ENCODE results near the gene EXOC3L2. TPM values are rescaled to one million over a fixed set of nuclear protein-coding genes. Genes with fewer than 3 reads are reported as not detected.

Gene EXOC3L2
- total and polyA plus RNA-seq, 5 donors from 2014 or later: not detected

GRCh38 chr19:45267296-45267695, 22.1 kb upstream of the EXOC3L2 start:
- Mint-ChIP-seq H3K36me3 (peaks cover 14% of the 10 kb centered on the region), H3K27me3 (no peaks in the 10 kb centered on the region), H3K9me3 (no peaks in the 10 kb centered on the region), H3K4me3 (no peak overlapping the region), H3K4me1 (no peaks in the 10 kb centered on the region), H3K27ac (no peak overlapping the region)
- no peaks in the 10 kb centered on the region for H3K27me3 ChIP-seq (ENCODE audit: control insufficient read depth, insufficient read depth, low read length)
- DNase-seq (no peak), ATAC-seq (ENCODE audit: low read depth in 2 of 2) (no peak)
- H3K4me3 ChIP-seq (ENCODE audit: low read depth, low read length): no peak overlapping the region
- peaks cover 14% of the 10 kb centered on the region for H3K36me3 ChIP-seq (ENCODE audit: control insufficient read depth, insufficient read depth, low read length)
- no peaks in the 10 kb centered on the region for H3K9me3 ChIP-seq (ENCODE audit: control insufficient read depth in 2 of 2, low read length in 2 of 2)
- H3K27ac ChIP-seq (ENCODE audit: insufficient read depth, low read length, poor library complexity, severe bottlenecking): no peak overlapping the region
- H3K4me1 ChIP-seq (ENCODE audit: control insufficient read depth, insufficient read depth, low read length, poor library complexity, severe bottlenecking): no peaks in the 10 kb centered on the region

GRCh38 chr19:45265375-45265774, 20.2 kb upstream of the EXOC3L2 start:
- no peaks in the 10 kb centered on the region for H3K9me3 ChIP-seq (ENCODE audit: control insufficient read depth in 2 of 2, low read length in 2 of 2)
- H3K27ac ChIP-seq (ENCODE audit: insufficient read depth, low read length, poor library complexity, severe bottlenecking): no peak overlapping the region
- H3K4me1 Mint-ChIP-seq: no peaks in the 10 kb centered on the region
- H3K4me3 ChIP-seq (ENCODE audit: low read depth, low read length): no peak overlapping the region
- ATAC-seq (ENCODE audit: low read depth in 2 of 2): no peak
- H3K27me3 ChIP-seq (ENCODE audit: control insufficient read depth, insufficient read depth, low read length): no peaks in the 10 kb centered on the region
- H3K36me3 ChIP-seq (ENCODE audit: control insufficient read depth, insufficient read depth, low read length): peaks cover 7% of the 10 kb centered on the region
- H3K36me3 Mint-ChIP-seq: peaks cover 9% of the 10 kb centered on the region
- H3K4me1 ChIP-seq (ENCODE audit: control insufficient read depth, insufficient read depth, low read length, poor library complexity, severe bottlenecking): no peaks in the 10 kb centered on the region
- H3K27ac Mint-ChIP-seq: peak overlapping the region in 1 of 3 donors; percentile 75
- no peaks in the 10 kb centered on the region for H3K9me3 Mint-ChIP-seq
- no peak overlapping the region for H3K4me3 Mint-ChIP-seq
- no peak for DNase-seq
- no peaks in the 10 kb centered on the region for H3K27me3 Mint-ChIP-seq

- Mint-ChIP-seq H3K9me3 (no peaks in the 10 kb centered on the region), H3K27ac (no peak overlapping the region), H3K36me3 (peaks cover 9% of the 10 kb centered on the region), H3K27me3 (no peaks in the 10 kb centered on the region), H3K4me1 (no peaks in the 10 kb centered on the region), H3K4me3 (no peak overlapping the region)
- H3K27ac ChIP-seq (ENCODE audit: insufficient read depth, low read length, poor library complexity, severe bottlenecking): no peak overlapping the region
- peaks cover 7% of the 10 kb centered on the region for H3K36me3 ChIP-seq (ENCODE audit: control insufficient read depth, insufficient read depth, low read length)
- no peaks in the 10 kb centered on the region for H3K4me1 ChIP-seq (ENCODE audit: control insufficient read depth, insufficient read depth, low read length, poor library complexity, severe bottlenecking)
- no peaks in the 10 kb centered on the region for H3K27me3 ChIP-seq (ENCODE audit: control insufficient read depth, insufficient read depth, low read length)
- ATAC-seq (ENCODE audit: low read depth in 2 of 2): no peak
- no peak overlapping the region for H3K4me3 ChIP-seq (ENCODE audit: low read depth, low read length)
- no peak for DNase-seq
- no peaks in the 10 kb centered on the region for H3K9me3 ChIP-seq (ENCODE audit: control insufficient read depth in 2 of 2, low read length in 2 of 2)
Observed at GRCh38 chr19:45264781-45265317, 19.6 kb upstream of the EXOC3L2 start.

- Mint-ChIP-seq H3K9me3 (no peaks in the 10 kb centered on the region), H3K27ac (no peak overlapping the region), H3K27me3 (no peaks in the 10 kb centered on the region), H3K36me3 (peaks cover 9% of the 10 kb centered on the region), H3K4me1 (no peaks in the 10 kb centered on the region), H3K4me3 (no peak overlapping the region)
- Histone ChIP-seq H3K4me1 (ENCODE audit: control insufficient read depth, insufficient read depth, low read length, poor library complexity, severe bottlenecking) (no peaks in the 10 kb centered on the region), H3K9me3 (ENCODE audit: control insufficient read depth in 2 of 2, low read length in 2 of 2) (no peaks in the 10 kb centered on the region), H3K4me3 (ENCODE audit: low read depth, low read length) (no peak overlapping the region), H3K36me3 (ENCODE audit: control insufficient read depth, insufficient read depth, low read length) (peaks cover 8% of the 10 kb centered on the region), H3K27ac (ENCODE audit: insufficient read depth, low read length, poor library complexity, severe bottlenecking) (no peak overlapping the region), H3K27me3 (ENCODE audit: control insufficient read depth, insufficient read depth, low read length) (no peaks in the 10 kb centered on the region)
- DNase-seq (no peak), ATAC-seq (ENCODE audit: low read depth in 2 of 2) (no peak)
Observed at GRCh38 chr19:45263013-45263412, 17.8 kb upstream of the EXOC3L2 start.

GRCh38 chr19:45262570-45262969, 17.4 kb upstream of the EXOC3L2 start:
- Mint-ChIP-seq H3K27ac (no peak overlapping the region), H3K4me1 (no peaks in the 10 kb centered on the region), H3K4me3 (no peak overlapping the region), H3K36me3 (peaks cover 9% of the 10 kb centered on the region), H3K9me3 (no peaks in the 10 kb centered on the region), H3K27me3 (no peaks in the 10 kb centered on the region)
- no peaks in the 10 kb centered on the region for H3K9me3 ChIP-seq (ENCODE audit: control insufficient read depth in 2 of 2, low read length in 2 of 2)
- H3K4me1 ChIP-seq (ENCODE audit: control insufficient read depth, insufficient read depth, low read length, poor library complexity, severe bottlenecking): no peaks in the 10 kb centered on the region
- no peak for DNase-seq
- no peaks in the 10 kb centered on the region for H3K27me3 ChIP-seq (ENCODE audit: control insufficient read depth, insufficient read depth, low read length)
- ATAC-seq (ENCODE audit: low read depth in 2 of 2): no peak
- H3K36me3 ChIP-seq (ENCODE audit: control insufficient read depth, insufficient read depth, low read length): peaks cover 8% of the 10 kb centered on the region
- H3K4me3 ChIP-seq (ENCODE audit: low read depth, low read length): no peak overlapping the region
- H3K27ac ChIP-seq (ENCODE audit: insufficient read depth, low read length, poor library complexity, severe bottlenecking): no peak overlapping the region

GRCh38 chr19:45258862-45259261, 13.7 kb upstream of the EXOC3L2 start:
- no peak for DNase-seq
- no peak overlapping the region for H3K4me3 Mint-ChIP-seq
- Histone ChIP-seq H3K27me3 (ENCODE audit: control insufficient read depth, insufficient read depth, low read length) (no peaks in the 10 kb centered on the region), H3K4me3 (ENCODE audit: low read depth, low read length) (no peak overlapping the region), H3K27ac (ENCODE audit: insufficient read depth, low read length, poor library complexity, severe bottlenecking) (no peak overlapping the region), H3K36me3 (ENCODE audit: control insufficient read depth, insufficient read depth, low read length) (peaks cover 4% of the 10 kb centered on the region), H3K4me1 (ENCODE audit: control insufficient read depth, insufficient read depth, low read length, poor library complexity, severe bottlenecking) (peaks cover 8% of the 10 kb centered on the region), H3K9me3 (ENCODE audit: control insufficient read depth in 2 of 2, low read length in 2 of 2) (no peaks in the 10 kb centered on the region)
- H3K27me3 Mint-ChIP-seq: no peaks in the 10 kb centered on the region
- H3K36me3 Mint-ChIP-seq: peaks cover 3% of the 10 kb centered on the region
- no peak overlapping the region for H3K27ac Mint-ChIP-seq
- ATAC-seq (ENCODE audit: low read depth in 2 of 2): no peak
- no peaks in the 10 kb centered on the region for H3K9me3 Mint-ChIP-seq
- H3K4me1 Mint-ChIP-seq: peaks cover under 1 to 22% (median 14%) of the 10 kb centered on the region in 4 donors

GRCh38 chr19:45256836-45257235, 11.6 kb upstream of the EXOC3L2 start:
- ATAC-seq (ENCODE audit: low read depth in 2 of 2): no peak
- peaks cover 4% of the 10 kb centered on the region for H3K27me3 Mint-ChIP-seq
- H3K36me3 Mint-ChIP-seq: no peaks in the 10 kb centered on the region
- Histone ChIP-seq H3K27ac (ENCODE audit: insufficient read depth, low read length, poor library complexity, severe bottlenecking) (no peak overlapping the region), H3K27me3 (ENCODE audit: control insufficient read depth, insufficient read depth, low read length) (no peaks in the 10 kb centered on the region), H3K36me3 (ENCODE audit: control insufficient read depth, insufficient read depth, low read length) (peaks cover 4% of the 10 kb centered on the region), H3K4me1 (ENCODE audit: control insufficient read depth, insufficient read depth, low read length, poor library complexity, severe bottlenecking) (peaks cover 28% of the 10 kb centered on the region), H3K9me3 (ENCODE audit: control insufficient read depth in 2 of 2, low read length in 2 of 2) (no peaks in the 10 kb centered on the region), H3K4me3 (ENCODE audit: low read depth, low read length) (no peak overlapping the region)
- peaks cover 7 to 41% (median 29%) of the 10 kb centered on the region in 4 donors for H3K4me1 Mint-ChIP-seq
- H3K4me3 Mint-ChIP-seq: peak overlapping the region in 1 of 4 donors; percentile 24
- DNase-seq: no peak
- H3K27ac Mint-ChIP-seq: no peak overlapping the region
- H3K9me3 Mint-ChIP-seq: no peaks in the 10 kb centered on the region

- no peak overlapping the region for H3K4me3 ChIP-seq (ENCODE audit: low read depth, low read length)
- Mint-ChIP-seq H3K27me3 (peaks cover 4% of the 10 kb centered on the region), H3K4me3 (no peak overlapping the region)
Observed at GRCh38 chr19:45255611-45256157, 10.5 kb upstream of the EXOC3L2 start.

More at GRCh38 chr19:45255611-45256157, 10.5 kb upstream of the EXOC3L2 start:
- DNase-seq: no peak
- Mint-ChIP-seq H3K4me1 (peaks cover 7 to 43% (median 30%) of the 10 kb centered on the region in 4 donors), H3K27ac (peak overlapping the region in 1 of 3 donors; percentile 44), H3K9me3 (no peaks in the 10 kb centered on the region), H3K36me3 (no peaks in the 10 kb centered on the region)
- Histone ChIP-seq H3K4me1 (ENCODE audit: control insufficient read depth, insufficient read depth, low read length, poor library complexity, severe bottlenecking) (peaks cover 32% of the 10 kb centered on the region), H3K36me3 (ENCODE audit: control insufficient read depth, insufficient read depth, low read length) (peaks cover 4% of the 10 kb centered on the region), H3K27me3 (ENCODE audit: control insufficient read depth, insufficient read depth, low read length) (no peaks in the 10 kb centered on the region), H3K27ac (ENCODE audit: insufficient read depth, low read length, poor library complexity, severe bottlenecking) (no peak overlapping the region), H3K9me3 (ENCODE audit: control insufficient read depth in 2 of 2, low read length in 2 of 2) (no peaks in the 10 kb centered on the region)
- no peak for ATAC-seq (ENCODE audit: low read depth in 2 of 2)

Measured in CD4-positive, CD25-positive, alpha-beta regulatory T cell (primary cell).